H1 (cell line): ENCODE measurements around the gene C6orf62. TPM values are rescaled to one million over a fixed set of nuclear protein-coding genes. Genes with fewer than 3 reads are reported as not detected.
"Not testable (repeated sequence)": the region's sequence is repeated elsewhere in the genome, so short reads cannot be mapped to it uniquely, and the experiment has no call there.

Experiments used
- CTCF ChIA-PET: fragments of 300-600 bp; sonication (Branson Sonifier 250); formaldehyde crosslinking; loops from one replicate; lab custom pipeline; 2021; ENCODE audit not compliant: partially characterized antibody; lab: Charles Lee
- POLR2A ChIA-PET: fragments of 300-600 bp; sonication (Branson Sonifier 250); formaldehyde crosslinking; loops from one replicate; lab custom pipeline; 2021; ENCODE audit warnings: inconsistent platforms; ENCODE audit not compliant: partially characterized antibody; lab: Charles Lee
- DNase-seq, 2 experiments: peaks; one replicate each; pipeline versions ENCODE4 v3.0.0 to v3.0.0-alpha.2; 2010 to 2022; ENCODE audit warnings: low spot score in 2 of 2, low read depth in 1 of 2, mixed read lengths in 1 of 2
- FAIRE-seq: peaks from 2 replicates; lab custom pipeline; 2011; peaks lifted over from hg19 to GRCh38; lab: Jason Lieb, UNC
- H2AFZ ChIP-seq: 2 replicates; pipeline ENCODE4 v1.8.1; 2012; ENCODE audit warnings: low read length, inconsistent platforms
- H2AK5ac ChIP-seq: 2 replicates; pipeline ENCODE4 v1.6.1; 2013; ENCODE audit warnings: low read depth, low read length
- H2BK120ac ChIP-seq: replicated peaks from 2 replicates; pipeline ENCODE3; 2013; ENCODE audit warnings: low read depth, low read length, inconsistent platforms
- H2BK12ac ChIP-seq: 2 replicates; pipeline ENCODE4 v1.6.1; 2013; ENCODE audit warnings: low read depth, low read length
- H2BK15ac ChIP-seq: 2 replicates; pipeline ENCODE4 v1.6.1; 2013; ENCODE audit warnings: low read length
- H2BK20ac ChIP-seq: 2 replicates; pipeline ENCODE4 v1.6.1; 2013; ENCODE audit warnings: low read length
- H2BK5ac ChIP-seq: 2 replicates; pipeline ENCODE4 v1.6.1; 2013; ENCODE audit warnings: low read depth, low read length
- H3K14ac ChIP-seq: 2 replicates; pipeline ENCODE4 v1.6.1; 2013; ENCODE audit warnings: inconsistent platforms; ENCODE audit not compliant: insufficient read length
- H3K18ac ChIP-seq: 2 replicates; pipeline ENCODE4 v1.6.1; 2013; ENCODE audit warnings: low read length; ENCODE audit errors: extremely low read depth
- H3K23ac ChIP-seq: 2 replicates; pipeline ENCODE4 v1.6.1; 2013; ENCODE audit warnings: inconsistent platforms; ENCODE audit not compliant: insufficient read length
- H3K23me2 ChIP-seq: 2 replicates; pipeline ENCODE4 v1.6.1; 2013; ENCODE audit warnings: low read depth, low read length
- H3K27ac ChIP-seq: 2 replicates; pipeline ENCODE4 v1.6.1; 2011; ENCODE audit warnings: low read depth, low read length, inconsistent platforms
- H3K27me3 ChIP-seq, 4 experiments: replicated peaks in 1 of 4; 1 replicate in 1 of 4; 2 replicates in 3 of 4; pipeline versions ENCODE4 v1.6.1 to v1.8.1; 2011 to 2013; ENCODE audit warnings: low read length in 3 of 4, mild to moderate bottlenecking in 3 of 4, inconsistent platforms in 2 of 4, mixed read lengths in 2 of 4, moderate library complexity in 1 of 4; ENCODE audit not compliant: control insufficient read depth in 3 of 4, insufficient read depth in 3 of 4; ENCODE audit errors: extremely low read depth in 1 of 4
- H3K36me3 ChIP-seq, 4 experiments: 2 replicates each; pipeline versions ENCODE4 v1.6.1 to v1.8.1; 2011 to 2013; ENCODE audit warnings: mild to moderate bottlenecking in 4 of 4, low read length in 3 of 4, moderate library complexity in 2 of 4, control low read depth in 1 of 4, inconsistent platforms in 1 of 4; ENCODE audit not compliant: insufficient read depth in 4 of 4, control insufficient read depth in 2 of 4
- H3K4ac ChIP-seq: replicated peaks from 2 replicates; pipeline ENCODE3; 2013; ENCODE audit warnings: low read length, low read depth, mixed read lengths, inconsistent platforms; ENCODE audit not compliant: insufficient read length
- H3K4me1 ChIP-seq, 4 experiments: replicated peaks in 1 of 4; 1 replicate in 1 of 4; 2 replicates in 3 of 4; pipeline versions ENCODE4 v1.6.1 to v1.8.1; 2011 to 2013; ENCODE audit warnings: low read length in 3 of 4, inconsistent platforms in 2 of 4, mixed read lengths in 1 of 4; ENCODE audit not compliant: insufficient read depth in 4 of 4, control insufficient read depth in 3 of 4
- H3K4me2 ChIP-seq, 2 experiments: 2 replicates each; pipeline versions ENCODE4 v1.6.1 to v1.8.1; 2011 to 2013; ENCODE audit warnings: low read depth in 2 of 2, low read length in 2 of 2, control low read depth in 1 of 2, inconsistent platforms in 1 of 2, mild to moderate bottlenecking in 1 of 2; ENCODE audit not compliant: insufficient read depth in 1 of 2
- H3K4me3 ChIP-seq, 4 experiments: fragments of 200-600, 300-600 bp in 1 of 4; sonication (generic), shearing (Covaris generic), sonication (Bioruptor Twin) in 1 of 4; 2 replicates each; pipeline versions ENCODE4 v1.5.1 to v1.8.1; 2011 to 2016; ENCODE audit warnings: low read length in 4 of 4, low read depth in 3 of 4, control low read depth in 2 of 4, inconsistent platforms in 2 of 4, mild to moderate bottlenecking in 2 of 4, mixed read lengths in 1 of 4, moderate library complexity in 1 of 4; ENCODE audit not compliant: insufficient read depth in 2 of 4; ENCODE audit errors: extremely low read depth in 1 of 4
- H3K56ac ChIP-seq: replicated peaks from 2 replicates; pipeline ENCODE3; 2013; ENCODE audit warnings: low read depth, mild to moderate bottlenecking, mixed read lengths, low read length, inconsistent platforms; ENCODE audit not compliant: insufficient read length
- H3K79me1 ChIP-seq: 2 replicates; pipeline ENCODE4 v1.6.1; 2013; ENCODE audit warnings: low read depth, low read length, control low read depth
- H3K79me2 ChIP-seq, 2 experiments: 2 replicates each; pipeline versions ENCODE4 v1.6.1 to v1.8.1; 2012 to 2013; ENCODE audit warnings: low read length in 2 of 2, mild to moderate bottlenecking in 2 of 2, inconsistent platforms in 1 of 2; ENCODE audit not compliant: insufficient read depth in 2 of 2, control insufficient read depth in 1 of 2
- H3K9ac ChIP-seq, 4 experiments: replicated peaks in 1 of 4; 1 replicate in 1 of 4; 2 replicates in 3 of 4; pipeline versions ENCODE4 v1.6.1 to v1.8.1; 2011 to 2013; ENCODE audit warnings: low read depth in 3 of 4, low read length in 3 of 4, control low read depth in 2 of 4, mild to moderate bottlenecking in 2 of 4, moderate library complexity in 2 of 4, inconsistent platforms in 1 of 4; ENCODE audit errors: extremely low read depth in 1 of 4
- H3K9me3 ChIP-seq, 2 experiments: 2 replicates each; pipeline versions ENCODE4 v1.6.1 to v1.8.1; 2012 to 2013; ENCODE audit warnings: mild to moderate bottlenecking in 2 of 2, moderate library complexity in 2 of 2, control low read depth in 1 of 2, inconsistent platforms in 1 of 2, low read depth in 1 of 2, low read length in 1 of 2, mixed read lengths in 1 of 2; ENCODE audit not compliant: insufficient read depth in 2 of 2
- H4K20me1 ChIP-seq, 2 experiments: replicated peaks in 1 of 2; 2 replicates each; pipeline versions ENCODE3 to v1.8.1; 2011 to 2013; ENCODE audit warnings: inconsistent platforms in 2 of 2, low read length in 2 of 2, mild to moderate bottlenecking in 1 of 2; ENCODE audit not compliant: insufficient read depth in 2 of 2, control insufficient read depth in 1 of 2
- H4K5ac ChIP-seq: 2 replicates; pipeline ENCODE4 v1.6.1; 2013; ENCODE audit warnings: low read length, low read depth, mixed read lengths, inconsistent platforms; ENCODE audit not compliant: insufficient read length
- H4K8ac ChIP-seq: 2 replicates; pipeline ENCODE4 v1.8.0; 2013; ENCODE audit warnings: mild to moderate bottlenecking, moderate library complexity, low read length, inconsistent platforms; ENCODE audit not compliant: insufficient read depth; ENCODE audit errors: extremely low read depth
- H4K91ac ChIP-seq: replicated peaks from 2 replicates; pipeline ENCODE3; 2013; ENCODE audit warnings: low read length, mixed read lengths, inconsistent platforms; ENCODE audit not compliant: insufficient read length
- WGBS, 2 experiments: shearing (Covaris generic) in 1 of 2; methylation state at CpG; one replicate each; pipeline versions ENCODE4 v1.1.6 to v1.1.7; 2013 to 2015; ENCODE audit warnings: low lambda C conversion rate in 2 of 2, mixed read lengths in 2 of 2, inconsistent platforms in 1 of 2, low coverage in 1 of 2, missing lambda C conversion rate in 1 of 2; ENCODE audit not compliant: insufficient replicate concordance in 2 of 2, insufficient coverage in 1 of 2, insufficient read length in 1 of 2; ENCODE audit errors: extremely low coverage in 1 of 2, missing lambda C conversion rate in 1 of 2; 5-methylcytosine and 5-hydroxymethylcytosine counted together
- polyA plus RNA-seq, 7 experiments: library from polyadenylated mRNA; depleted of rRNA in 3 of 7; stranded (reverse) in 5 of 7; unstranded in 2 of 7; fragments of >200 nt in 5 of 7; fragments of 200-250 nt in 2 of 7; gene quantifications; 1 replicate in 5 of 7; 2 replicates in 1 of 7; 4 replicates in 1 of 7; pipeline versions ENCODE4 v1.2.1 to v1.2.3, GENCODE V29; 2011 to 2013; ENCODE audit warnings: missing spikeins in 2 of 7, mixed read lengths in 2 of 7
- total RNA-seq: library from RNA; stranded (reverse); fragmentation: NEBNext Ultra II Directional; extraction: Animal tissue kit (Norgen Biotek cat#: 25700); gene quantifications from 2 replicates; pipeline ENCODE4 v1.2.1, GENCODE V29; 2021

Gene C6orf62
- total and polyA plus RNA-seq, 2 of the 8 experiments (the other 6 are each of a cell fraction or from before 2014, with no cell fraction given), result 25.6 to 101 TPM

GRCh38 chr6:24750878-24751277, 31.9 kb upstream of the C6orf62 start:
- H3K14ac ChIP-seq, H3K27ac ChIP-seq, CTCF ChIA-PET, H2BK15ac ChIP-seq, H2BK20ac ChIP-seq, H3K23me2 ChIP-seq, H4K91ac ChIP-seq, H3K27me3 ChIP-seq, H3K4me1 ChIP-seq, H4K8ac ChIP-seq, H3K4me3 ChIP-seq, H3K4ac ChIP-seq, H4K5ac ChIP-seq, FAIRE-seq, H3K18ac ChIP-seq, H3K23ac ChIP-seq, H2BK120ac ChIP-seq, H4K20me1 ChIP-seq, H3K9me3 ChIP-seq, H3K56ac ChIP-seq, H3K36me3 ChIP-seq, H3K4me2 ChIP-seq, H3K9ac ChIP-seq, H2BK12ac ChIP-seq, H3K79me2 ChIP-seq, H3K79me1 ChIP-seq, DNase-seq, H2BK5ac ChIP-seq, H2AK5ac ChIP-seq: not testable (repeated sequence)
- WGBS, 2 experiments, result 75% methylated on average over 3 of the region's 3 CpGs; no CpG with 5 or more reads in 1 of the 2 experiments
- 0 out of 2 replicates have a peak overlapping the region, but pooled peaks have one; percentile 21 for H2AFZ ChIP-seq
- POLR2A ChIA-PET, result interaction anchor here (0.7 kb wide), 1 partner anchor 70 kb away, joined by 3 read pairs; no protein-coding TSS in a partner anchor
